ENCODE measurements around the gene CARS2.
"Not testable (repeated sequence)": the region's sequence is repeated elsewhere in the genome, so short reads cannot be mapped to it uniquely, and the experiment has no call there.

The CARS2 gene

DNA sequence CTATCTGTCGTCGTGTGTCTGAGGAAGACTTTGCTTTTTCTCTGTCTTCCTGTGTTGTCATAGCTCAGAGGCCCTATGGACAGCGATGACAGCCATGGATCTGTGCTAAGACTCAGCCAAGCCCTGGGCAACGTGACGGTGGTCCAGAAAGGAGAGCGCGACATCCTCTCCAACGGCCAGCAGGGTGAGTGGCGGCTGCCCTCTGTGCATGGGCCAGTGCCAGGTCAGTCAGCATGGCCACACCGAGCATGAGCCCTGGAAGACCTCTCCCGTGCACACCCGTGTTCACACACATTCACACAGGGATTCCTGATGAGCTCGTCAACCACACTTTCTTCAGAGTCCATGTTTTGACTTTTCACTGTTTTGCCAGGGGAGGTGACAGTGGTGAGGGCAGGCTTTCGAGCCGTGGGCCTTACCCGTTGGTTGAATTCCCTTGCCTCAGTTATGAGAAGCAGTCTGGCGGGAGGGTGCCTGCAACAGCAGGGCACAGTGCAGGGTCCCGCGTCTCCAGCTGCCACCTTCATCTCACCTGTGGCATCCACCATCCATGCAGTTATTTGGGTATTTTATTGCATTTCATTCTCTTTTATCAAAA is 70.4 kb downstream of the CARS2 start:
- no peak for DNase-seq (ENCODE audit: low read depth)
- H3K4me3 ChIP-seq (ENCODE audit: low read depth, low read length) = no peak overlapping the region
- TF ChIP-seq, protein P1, sequence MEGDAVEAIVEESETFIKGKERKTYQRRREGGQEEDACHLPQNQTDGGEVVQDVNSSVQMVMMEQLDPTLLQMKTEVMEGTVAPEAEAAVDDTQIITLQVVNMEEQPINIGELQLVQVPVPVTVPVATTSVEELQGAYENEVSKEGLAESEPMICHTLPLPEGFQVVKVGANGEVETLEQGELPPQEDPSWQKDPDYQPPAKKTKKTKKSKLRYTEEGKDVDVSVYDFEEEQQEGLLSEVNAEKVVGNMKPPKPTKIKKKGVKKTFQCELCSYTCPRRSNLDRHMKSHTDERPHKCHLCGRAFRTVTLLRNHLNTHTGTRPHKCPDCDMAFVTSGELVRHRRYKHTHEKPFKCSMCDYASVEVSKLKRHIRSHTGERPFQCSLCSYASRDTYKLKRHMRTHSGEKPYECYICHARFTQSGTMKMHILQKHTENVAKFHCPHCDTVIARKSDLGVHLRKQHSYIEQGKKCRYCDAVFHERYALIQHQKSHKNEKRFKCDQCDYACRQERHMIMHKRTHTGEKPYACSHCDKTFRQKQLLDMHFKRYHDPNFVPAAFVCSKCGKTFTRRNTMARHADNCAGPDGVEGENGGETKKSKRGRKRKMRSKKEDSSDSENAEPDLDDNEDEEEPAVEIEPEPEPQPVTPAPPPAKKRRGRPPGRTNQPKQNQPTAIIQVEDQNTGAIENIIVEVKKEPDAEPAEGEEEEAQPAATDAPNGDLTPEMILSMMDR (IDR thresholded peaks at IDR 0.05; ENCODE audit: control insufficient read depth, extremely low read depth, insufficient read depth) = no peak

DNA sequence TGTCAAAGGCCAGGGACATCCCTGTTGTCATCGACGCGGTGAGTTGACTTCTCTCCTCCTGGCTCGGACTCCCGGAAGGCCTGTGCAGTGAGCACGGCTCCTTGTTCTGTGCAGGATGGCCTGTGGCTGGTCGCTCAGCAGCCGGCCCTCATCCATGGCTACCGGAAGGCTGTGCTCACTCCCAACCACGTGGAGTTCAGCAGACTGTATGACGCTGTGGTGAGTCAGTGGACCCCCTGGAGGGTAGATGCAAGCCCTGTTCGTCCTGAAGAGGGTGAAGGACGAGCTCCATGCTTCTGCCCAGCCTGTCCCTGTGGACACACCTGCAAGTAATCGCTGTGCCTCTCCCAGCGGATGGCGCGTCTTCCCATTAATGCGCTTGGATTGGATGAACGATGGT is 71.4 kb downstream of the CARS2 start:
- H3K4me3 ChIP-seq (ENCODE audit: low read depth, low read length) = no peak overlapping the region
- DNase-seq (ENCODE audit: low read depth) = no peak
- TF ChIP-seq, protein P1 (IDR thresholded peaks at IDR 0.05; ENCODE audit: control insufficient read depth, extremely low read depth, insufficient read depth) = no peak

DNA sequence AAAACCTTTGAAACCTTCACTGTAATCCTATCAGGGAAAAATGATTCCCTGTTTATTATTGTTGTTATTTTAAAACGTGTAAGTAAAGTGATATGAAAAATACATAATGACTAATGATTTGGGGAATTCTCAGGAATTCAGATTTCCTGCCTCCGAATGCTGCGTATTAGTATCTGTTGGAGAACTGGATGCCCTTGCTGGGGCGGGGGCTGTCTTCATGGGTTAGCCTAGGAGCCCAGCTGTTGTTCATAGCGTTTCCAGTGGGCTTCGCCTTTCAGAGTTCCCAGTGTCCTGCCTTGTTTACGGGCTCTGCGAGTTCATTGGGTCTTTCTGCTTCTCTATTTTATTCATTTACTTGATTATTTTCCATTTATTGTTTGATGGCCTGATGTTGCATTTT is 72.1 kb downstream of the CARS2 start:
- TF ChIP-seq, protein P1 (IDR thresholded peaks at IDR 0.05; ENCODE audit: control insufficient read depth, extremely low read depth, insufficient read depth) = no peak
- no peak for DNase-seq (ENCODE audit: low read depth)
- H3K4me3 ChIP-seq (ENCODE audit: low read depth, low read length) = no peak overlapping the region

DNA sequence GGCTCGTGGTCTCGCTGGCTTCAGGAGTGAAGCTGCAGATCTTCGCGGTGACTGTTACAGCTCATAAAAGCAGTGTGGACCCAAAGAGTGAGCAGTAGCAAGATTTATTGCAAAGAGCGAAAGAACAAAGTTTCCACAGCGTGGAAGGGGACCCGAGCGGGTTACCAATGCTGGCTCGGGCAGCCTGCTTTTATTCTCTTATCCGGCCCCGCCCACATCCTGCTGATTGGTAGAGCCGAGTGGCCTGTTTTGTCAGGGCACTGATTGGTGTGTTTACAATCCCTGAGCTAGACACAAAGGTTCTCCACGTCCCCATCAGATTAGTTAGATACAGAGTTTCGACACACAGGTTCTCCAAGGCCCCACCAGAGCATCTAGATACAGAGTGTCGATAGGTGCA is 73.7 kb downstream of the CARS2 start:
- not testable (repeated sequence) for DNase-seq (ENCODE audit: low read depth); H3K4me3 ChIP-seq (ENCODE audit: low read depth, low read length)

DNA sequence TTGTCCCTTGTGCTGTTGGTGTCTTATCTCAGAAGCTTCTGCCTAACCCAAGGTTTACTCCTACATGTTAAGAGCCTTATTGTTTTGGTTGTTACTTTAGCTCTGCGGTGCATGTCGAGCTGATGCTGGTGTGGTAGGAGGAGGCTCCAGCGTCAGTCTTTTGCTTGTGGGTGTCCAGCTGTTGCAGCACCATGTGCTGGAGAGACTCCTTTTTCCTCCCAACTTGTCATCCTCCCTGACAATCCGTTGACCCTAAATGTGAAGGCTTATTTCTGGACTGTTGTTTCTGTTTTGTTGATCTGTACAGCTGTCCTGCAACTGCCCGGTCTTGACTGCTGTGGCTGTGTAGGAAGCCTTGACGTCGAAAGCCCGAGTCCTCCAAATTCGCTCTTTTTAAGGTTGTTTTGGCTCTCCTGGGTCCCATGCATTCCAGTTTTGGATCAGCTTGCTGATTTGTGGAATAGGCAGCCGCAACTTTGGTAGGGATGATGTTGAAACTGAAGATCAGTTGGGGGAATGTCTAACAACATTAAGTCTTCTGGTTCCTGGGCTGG is 75.3 kb downstream of the CARS2 start:
- TF ChIP-seq, protein P1 (IDR thresholded peaks at IDR 0.05; ENCODE audit: control insufficient read depth, extremely low read depth, insufficient read depth) = no peak
- H3K4me3 ChIP-seq (ENCODE audit: low read depth, low read length) = no peak overlapping the region
- no peak for DNase-seq (ENCODE audit: low read depth)

DNA sequence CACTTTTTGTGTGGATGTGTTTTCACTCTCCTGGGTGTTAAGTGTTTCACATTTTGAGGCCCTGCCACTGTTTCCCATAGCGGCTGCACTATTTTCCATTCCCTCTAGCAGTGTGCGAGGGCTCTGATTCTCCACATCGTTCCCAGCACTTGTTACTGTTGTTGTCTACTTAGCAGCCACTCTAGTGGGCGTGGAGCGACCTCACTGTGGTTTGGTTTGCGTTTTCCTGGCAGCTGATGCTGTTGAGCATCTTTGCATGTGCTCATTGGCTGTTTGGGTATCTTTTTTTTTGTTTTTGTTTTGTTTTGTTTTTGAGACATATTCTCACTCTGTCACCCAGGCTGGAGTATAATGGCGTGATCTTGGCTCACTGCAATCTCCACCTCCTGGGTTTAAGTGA is 76.2 kb downstream of the CARS2 start:
- TF ChIP-seq, protein P1 (IDR thresholded peaks at IDR 0.05; ENCODE audit: control insufficient read depth, extremely low read depth, insufficient read depth) = no peak
- no peak for DNase-seq (ENCODE audit: low read depth)

DNA sequence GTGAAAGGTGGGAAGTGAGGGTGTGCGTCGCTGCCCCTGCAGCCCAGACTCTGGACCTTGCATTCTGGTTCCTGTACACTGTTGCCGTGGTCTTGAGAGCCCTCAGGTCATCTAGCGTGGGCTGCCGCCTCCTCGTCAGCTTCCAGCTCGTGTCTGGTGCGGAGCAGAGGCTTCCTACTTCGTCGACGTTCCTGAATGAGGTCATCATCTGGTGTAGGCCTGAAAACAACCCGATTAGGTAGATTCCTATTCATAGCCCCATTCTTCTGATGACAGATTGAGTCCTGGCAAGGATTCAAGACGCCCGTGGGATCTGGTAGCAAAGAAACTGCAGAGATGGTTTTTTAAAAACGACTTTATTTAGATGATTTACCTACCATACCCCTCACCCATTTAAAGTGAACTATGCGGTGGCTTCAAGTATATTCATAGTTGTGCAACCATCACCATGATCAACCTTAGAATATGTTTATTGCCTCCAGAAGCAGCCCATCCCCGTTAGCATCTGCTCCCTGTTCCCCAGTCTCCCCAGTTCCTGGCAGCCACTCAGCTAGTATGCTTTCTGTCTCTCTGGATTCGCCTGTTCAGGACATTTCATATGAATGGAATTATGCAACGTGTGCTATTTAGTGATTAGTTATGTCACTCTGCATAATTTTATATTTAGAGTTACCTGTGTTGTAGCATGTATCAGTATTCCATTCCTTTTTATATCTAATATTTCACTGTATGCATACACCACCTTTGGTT is 76.8 kb downstream of the CARS2 start:
- TF ChIP-seq, protein P1 (IDR thresholded peaks at IDR 0.05; ENCODE audit: control insufficient read depth, extremely low read depth, insufficient read depth) = no peak
- no peak overlapping the region for H3K4me3 ChIP-seq (ENCODE audit: low read depth, low read length)
- DNase-seq (ENCODE audit: low read depth) = no peak

More for the DNA sequence above, 76.2 kb downstream of the CARS2 start:
- no peak overlapping the region for H3K4me3 ChIP-seq (ENCODE audit: low read depth, low read length)
